A549 (cell line): ENCODE measurements around the gene TRPM6.

Source experiments
- BHLHE40 ChIP-seq: IDR thresholded peaks from 2 replicates; pipeline ENCODE4 v1.6.1; 2012; ENCODE audit warnings: low read depth, low read length, inconsistent platforms
- CHD2 ChIP-seq: fragments of 150-350 bp; IDR thresholded peaks from 2 replicates; pipeline ENCODE4 v1.6.1; 2014; ENCODE audit warnings: low read length; ENCODE audit not compliant: partially characterized antibody
- EP300 ChIP-seq, 2 experiments: fragments of >200 bp; sonication (Bioruptor Twin); formaldehyde crosslinking; IDR thresholded peaks; 2 replicates in 1 of 2; 3 replicates in 1 of 2; pipeline ENCODE4 v1.6.1; 2016 to 2017
- HEYL ChIP-seq: fragments of 250-450 bp; sonication (Bioruptor Pico); IDR thresholded peaks from 2 replicates; pipeline ENCODE4 v1.8.0; 2021; ENCODE audit warnings: mild to moderate bottlenecking, moderate library complexity
- MAFK ChIP-seq: fragments of 450-650 bp; IDR thresholded peaks from 2 replicates; pipeline ENCODE4 v1.6.1; 2014; ENCODE audit not compliant: partially characterized antibody
- MYC ChIP-seq: IDR thresholded peaks from 2 replicates; pipeline ENCODE4 v1.6.1; 2012; ENCODE audit warnings: mild to moderate bottlenecking, inconsistent platforms, low read length, improper control_type of control experiment, borderline replicate concordance
- NR3C1 ChIP-seq: fragments of >200 bp; sonication (Bioruptor Twin); formaldehyde crosslinking; IDR thresholded peaks from 3 replicates; pipeline ENCODE4 v1.6.1; 2017
- POLR2A ChIP-seq: IDR thresholded peaks from 2 replicates; pipeline ENCODE4 v1.6.1; 2012; ENCODE audit warnings: mild to moderate bottlenecking, low read length
- RCOR1 ChIP-seq: fragments of 150-350 bp; IDR thresholded peaks from 2 replicates; pipeline ENCODE4 v1.6.1; 2014; ENCODE audit warnings: antibody characterized with exemption, low read length, low read depth
- REST ChIP-seq: fragments of 200-600 bp; sonication (generic); IDR thresholded peaks from 2 replicates; pipeline ENCODE4 v1.6.1; 2016; ENCODE audit warnings: antibody characterized with exemption, mild to moderate bottlenecking, moderate library complexity
- ZFP36 ChIP-seq: fragments of 450-650 bp; IDR thresholded peaks from 2 replicates; pipeline ENCODE4 v1.6.1; 2014; ENCODE audit warnings: borderline replicate concordance; ENCODE audit not compliant: partially characterized antibody
- TF ChIP-seq, protein P1 (sequence below): fragments of >200 bp; sonication (Bioruptor Twin); formaldehyde crosslinking; IDR thresholded peaks from 3 replicates; pipeline ENCODE4 v1.5.1; 2016

- TF ChIP-seq EP300 (IDR thresholded peaks at IDR 0.05) (no peak), REST (no peak), BHLHE40 (no peak), MAFK (no peak), MYC (no peak), NR3C1 (no peak), HEYL (CRISPR knock-in tag) (no peak), CHD2 (no peak), RCOR1 (no peak), POLR2A (no peak), ZFP36 (no peak)
- TF ChIP-seq, protein P1, sequence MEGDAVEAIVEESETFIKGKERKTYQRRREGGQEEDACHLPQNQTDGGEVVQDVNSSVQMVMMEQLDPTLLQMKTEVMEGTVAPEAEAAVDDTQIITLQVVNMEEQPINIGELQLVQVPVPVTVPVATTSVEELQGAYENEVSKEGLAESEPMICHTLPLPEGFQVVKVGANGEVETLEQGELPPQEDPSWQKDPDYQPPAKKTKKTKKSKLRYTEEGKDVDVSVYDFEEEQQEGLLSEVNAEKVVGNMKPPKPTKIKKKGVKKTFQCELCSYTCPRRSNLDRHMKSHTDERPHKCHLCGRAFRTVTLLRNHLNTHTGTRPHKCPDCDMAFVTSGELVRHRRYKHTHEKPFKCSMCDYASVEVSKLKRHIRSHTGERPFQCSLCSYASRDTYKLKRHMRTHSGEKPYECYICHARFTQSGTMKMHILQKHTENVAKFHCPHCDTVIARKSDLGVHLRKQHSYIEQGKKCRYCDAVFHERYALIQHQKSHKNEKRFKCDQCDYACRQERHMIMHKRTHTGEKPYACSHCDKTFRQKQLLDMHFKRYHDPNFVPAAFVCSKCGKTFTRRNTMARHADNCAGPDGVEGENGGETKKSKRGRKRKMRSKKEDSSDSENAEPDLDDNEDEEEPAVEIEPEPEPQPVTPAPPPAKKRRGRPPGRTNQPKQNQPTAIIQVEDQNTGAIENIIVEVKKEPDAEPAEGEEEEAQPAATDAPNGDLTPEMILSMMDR = no peak
Measured at GRCh38 chr9:74748966-74749365, 138.8 kb downstream of the TRPM6 start.
